ENCODE measurements around the gene CREBBP. TPM values are rescaled to one million over a fixed set of nuclear protein-coding genes. Genes with fewer than 3 reads are reported as not detected.

Gene CREBBP
- total RNA-seq, 2 experiments from 2014 or later = 29.9 to 33.0 TPM

GRCh38 chr16:3774156-3774767, 106.3 kb downstream of the CREBBP start:
- peaks cover 22% of the 10 kb centered on the region for H3K36me3 Mint-ChIP-seq (ENCODE audit: low read depth)
- H3K27ac Mint-ChIP-seq = no peak overlapping the region
- intact Hi-C loops (cut with micrococcal nuclease) = no loop called here

GRCh38 chr16:3773663-3774062, 106.8 kb downstream of the CREBBP start:
- no peaks in the 10 kb centered on the region for H3K27me3 Mint-ChIP-seq (ENCODE audit: low read depth)
- peaks cover 25% of the 10 kb centered on the region for H3K36me3 Mint-ChIP-seq (ENCODE audit: low read depth)
- H3K4me1 Mint-ChIP-seq (ENCODE audit: low read depth) = no peaks in the 10 kb centered on the region
- DNase-seq = no peak
- H3K4me3 Mint-ChIP-seq = no peak overlapping the region
- no peak overlapping the region for H3K27ac Mint-ChIP-seq
- CTCF ChIA-PET = no interaction called here
- intact Hi-C loops (cut with micrococcal nuclease) = no loop called here
- H3K9me3 Mint-ChIP-seq = no peaks in the 10 kb centered on the region

More at GRCh38 chr16:3774156-3774767, 106.3 kb downstream of the CREBBP start:
- CTCF ChIA-PET = no interaction called here
- Mint-ChIP-seq H3K4me1 (ENCODE audit: low read depth) (no peaks in the 10 kb centered on the region), H3K27me3 (ENCODE audit: low read depth) (no peaks in the 10 kb centered on the region), H3K4me3 (no peak overlapping the region), H3K9me3 (no peaks in the 10 kb centered on the region)
- no peak for DNase-seq

- intact Hi-C loops (cut with micrococcal nuclease) = no loop called here
- peaks cover 32% of the 10 kb centered on the region for H3K36me3 Mint-ChIP-seq (ENCODE audit: low read depth)
Measured at GRCh38 chr16:3771513-3771912, 109.0 kb downstream of the CREBBP start.

GRCh38 chr16:3770530-3770929, 110.0 kb downstream of the CREBBP start:
- intact Hi-C loops (cut with micrococcal nuclease) = no loop called here
- CTCF ChIA-PET = no interaction called here
- DNase-seq = no peak
- peaks cover 27% of the 10 kb centered on the region for H3K36me3 Mint-ChIP-seq (ENCODE audit: low read depth)
- no peaks in the 10 kb centered on the region for H3K9me3 Mint-ChIP-seq
- no peak overlapping the region for H3K4me3 Mint-ChIP-seq
- no peak overlapping the region for H3K27ac Mint-ChIP-seq
- no peaks in the 10 kb centered on the region for H3K4me1 Mint-ChIP-seq (ENCODE audit: low read depth)
- H3K27me3 Mint-ChIP-seq (ENCODE audit: low read depth) = no peaks in the 10 kb centered on the region

More at GRCh38 chr16:3771513-3771912, 109.0 kb downstream of the CREBBP start:
- H3K9me3 Mint-ChIP-seq = no peaks in the 10 kb centered on the region
- no peaks in the 10 kb centered on the region for H3K27me3 Mint-ChIP-seq (ENCODE audit: low read depth)
- no peak for DNase-seq
- CTCF ChIA-PET = interaction anchor here (0.9 kb wide), 1 partner anchor 198 kb away, joined by 3 read pairs; no protein-coding TSS in a partner anchor
- no peaks in the 10 kb centered on the region for H3K4me1 Mint-ChIP-seq (ENCODE audit: low read depth)
- no peak overlapping the region for H3K4me3 Mint-ChIP-seq
- no peak overlapping the region for H3K27ac Mint-ChIP-seq

- Mint-ChIP-seq H3K4me1 (ENCODE audit: low read depth) (no peaks in the 10 kb centered on the region), H3K36me3 (ENCODE audit: low read depth) (peaks cover 27% of the 10 kb centered on the region), H3K4me3 (no peak overlapping the region), H3K27ac (no peak overlapping the region), H3K27me3 (ENCODE audit: low read depth) (no peaks in the 10 kb centered on the region), H3K9me3 (no peaks in the 10 kb centered on the region)
- CTCF ChIA-PET = no interaction called here
- intact Hi-C loops (cut with micrococcal nuclease) = no loop called here
- DNase-seq = no peak
Measured at GRCh38 chr16:3769942-3770341, 110.6 kb downstream of the CREBBP start.

- Mint-ChIP-seq H3K9me3 (no peaks in the 10 kb centered on the region), H3K36me3 (ENCODE audit: low read depth) (peaks cover 24% of the 10 kb centered on the region), H3K27ac (no peak overlapping the region), H3K27me3 (ENCODE audit: low read depth) (no peaks in the 10 kb centered on the region), H3K4me3 (no peak overlapping the region), H3K4me1 (ENCODE audit: low read depth) (no peaks in the 10 kb centered on the region)
- CTCF ChIA-PET = no interaction called here
- intact Hi-C loops (cut with micrococcal nuclease) = no loop called here
- no peak for DNase-seq
Measured at GRCh38 chr16:3769013-3769412, 111.5 kb downstream of the CREBBP start.

GRCh38 chr16:3767333-3767986, 113.1 kb downstream of the CREBBP start:
- intact Hi-C loops (cut with micrococcal nuclease) = no loop called here
- H3K36me3 Mint-ChIP-seq (ENCODE audit: low read depth) = peaks cover 22% of the 10 kb centered on the region
- no peaks in the 10 kb centered on the region for H3K9me3 Mint-ChIP-seq
- H3K4me3 Mint-ChIP-seq = no peak overlapping the region
- H3K27me3 Mint-ChIP-seq (ENCODE audit: low read depth) = no peaks in the 10 kb centered on the region
- H3K4me1 Mint-ChIP-seq (ENCODE audit: low read depth) = no peaks in the 10 kb centered on the region
- no peak for DNase-seq
- CTCF ChIA-PET = no interaction called here
- H3K27ac Mint-ChIP-seq = no peak overlapping the region

- no peak for DNase-seq
- no peaks in the 10 kb centered on the region for H3K4me1 Mint-ChIP-seq (ENCODE audit: low read depth)
- CTCF ChIA-PET = interaction anchor here (0.7 kb wide), 1 partner anchor 30 kb away, joined by 3 read pairs; no protein-coding TSS in a partner anchor
- H3K4me3 Mint-ChIP-seq = no peak overlapping the region
- no peak overlapping the region for H3K27ac Mint-ChIP-seq
- no peaks in the 10 kb centered on the region for H3K27me3 Mint-ChIP-seq (ENCODE audit: low read depth)
- intact Hi-C loops (cut with micrococcal nuclease) = no loop called here
- peaks cover 24% of the 10 kb centered on the region for H3K36me3 Mint-ChIP-seq (ENCODE audit: low read depth)
- H3K9me3 Mint-ChIP-seq = no peaks in the 10 kb centered on the region
Measured at GRCh38 chr16:3766177-3766576, 114.3 kb downstream of the CREBBP start.

GRCh38 chr16:3764409-3764808, 116.1 kb downstream of the CREBBP start:
- CTCF ChIA-PET = interaction anchor here (0.7 kb wide), 1 partner anchor 173 kb away, joined by 4 read pairs; no protein-coding TSS in a partner anchor
- no peaks in the 10 kb centered on the region for H3K4me1 Mint-ChIP-seq (ENCODE audit: low read depth)
- no peak for DNase-seq
- no peaks in the 10 kb centered on the region for H3K9me3 Mint-ChIP-seq
- intact Hi-C loops (cut with micrococcal nuclease) = no loop called here
- peaks cover 15% of the 10 kb centered on the region for H3K36me3 Mint-ChIP-seq (ENCODE audit: low read depth)
- H3K27me3 Mint-ChIP-seq (ENCODE audit: low read depth) = no peaks in the 10 kb centered on the region
- no peak overlapping the region for H3K27ac Mint-ChIP-seq
- no peak overlapping the region for H3K4me3 Mint-ChIP-seq

GRCh38 chr16:3762107-3762750, 118.3 kb downstream of the CREBBP start:
- H3K27me3 Mint-ChIP-seq (ENCODE audit: low read depth) = no peaks in the 10 kb centered on the region
- H3K4me3 Mint-ChIP-seq = no peak overlapping the region
- peaks cover 17% of the 10 kb centered on the region for H3K36me3 Mint-ChIP-seq (ENCODE audit: low read depth)
- DNase-seq = no peak
- CTCF ChIA-PET = interaction anchor here (0.6 kb wide), 1 partner anchor 397 kb away, joined by 3 read pairs; no protein-coding TSS in a partner anchor
- no peak overlapping the region for H3K27ac Mint-ChIP-seq
- H3K9me3 Mint-ChIP-seq = no peaks in the 10 kb centered on the region
- intact Hi-C loops (cut with micrococcal nuclease) = no loop called here
- no peaks in the 10 kb centered on the region for H3K4me1 Mint-ChIP-seq (ENCODE audit: low read depth)

GRCh38 chr16:3761375-3762106, 119.0 kb downstream of the CREBBP start:
- H3K27me3 Mint-ChIP-seq (ENCODE audit: low read depth) = no peaks in the 10 kb centered on the region
- H3K9me3 Mint-ChIP-seq = no peaks in the 10 kb centered on the region
- no peak overlapping the region for H3K4me3 Mint-ChIP-seq
- DNase-seq = no peak
- H3K36me3 Mint-ChIP-seq (ENCODE audit: low read depth) = peaks cover 12% of the 10 kb centered on the region
- peak overlapping the region; percentile 24 for H3K27ac Mint-ChIP-seq
- no peaks in the 10 kb centered on the region for H3K4me1 Mint-ChIP-seq (ENCODE audit: low read depth)
- CTCF ChIA-PET = interaction anchor here (0.6 kb wide), 1 partner anchor 397 kb away, joined by 3 read pairs; no protein-coding TSS in a partner anchor
- intact Hi-C loops (cut with micrococcal nuclease) = no loop called here

- no peaks in the 10 kb centered on the region for H3K27me3 Mint-ChIP-seq (ENCODE audit: low read depth)
- CTCF ChIA-PET = no interaction called here
- H3K27ac Mint-ChIP-seq = no peak overlapping the region
Measured at GRCh38 chr16:3760518-3760917, 120.0 kb downstream of the CREBBP start.

More at GRCh38 chr16:3760518-3760917, 120.0 kb downstream of the CREBBP start:
- DNase-seq = no peak
- intact Hi-C loops (cut with micrococcal nuclease) = no loop called here
- no peaks in the 10 kb centered on the region for H3K9me3 Mint-ChIP-seq
- H3K36me3 Mint-ChIP-seq (ENCODE audit: low read depth) = peaks cover 10% of the 10 kb centered on the region
- H3K4me1 Mint-ChIP-seq (ENCODE audit: low read depth) = no peaks in the 10 kb centered on the region
- H3K4me3 Mint-ChIP-seq = no peak overlapping the region

All from activated naive CD4-positive, alpha-beta T cell treated with anti-CD3 and anti-CD28 coated beads for 36 hours (primary cell).